Calu3 (cell line): Measurements from ENCODE around the gene GIGYF1. TPM values are rescaled to one million over a fixed set of nuclear protein-coding genes. Genes with fewer than 3 reads are reported as not detected.

Source experiments
- BruUV-seq: library from RNA; stranded (reverse); fragments of 400-500 nt; replicated peaks from 2 replicates; lab custom pipeline; 2021; lab: Mats Ljungman, UMichigan
- CTCF ChIA-PET: fragments of 300-600 bp; sonication (Branson Sonifier 250); formaldehyde crosslinking; loops from one replicate; lab custom pipeline; 2022; ENCODE audit warnings: antibody characterized with exemption; lab: Charles Lee
- DNase-seq: peaks from one replicate; pipeline ENCODE4 v3.0.0; 2022
- H3K27ac Mint-ChIP-seq: one replicate; pipeline ENCODE4 v1.8.0; 2022; ENCODE audit warnings: mixed read lengths; ENCODE audit not compliant: unreplicated experiment
- H3K27me3 Mint-ChIP-seq: one replicate; pipeline ENCODE4 v1.8.0; 2022; ENCODE audit warnings: mixed read lengths; ENCODE audit not compliant: unreplicated experiment
- H3K36me3 Mint-ChIP-seq: one replicate; pipeline ENCODE4 v1.8.0; 2022; ENCODE audit warnings: mild to moderate bottlenecking, moderate library complexity, mixed read lengths; ENCODE audit not compliant: insufficient read depth, unreplicated experiment
- H3K4me1 Mint-ChIP-seq: one replicate; pipeline ENCODE4 v1.8.0; 2022; ENCODE audit warnings: mild to moderate bottlenecking, low read depth, mixed read lengths; ENCODE audit not compliant: unreplicated experiment
- H3K4me3 Mint-ChIP-seq: one replicate; pipeline ENCODE4 v1.8.0; 2022; ENCODE audit warnings: mild to moderate bottlenecking, low read depth, moderate library complexity, mixed read lengths; ENCODE audit not compliant: unreplicated experiment
- H3K9me3 Mint-ChIP-seq: one replicate; pipeline ENCODE4 v1.8.0; 2022; ENCODE audit warnings: low read depth, mixed read lengths; ENCODE audit not compliant: unreplicated experiment
- intact Hi-C: fragments of 100-400 bp; cut with micrococcal nuclease; formaldehyde crosslinking; loops from one replicate; pipeline ENCODE4 v1.10.0; 2022; ENCODE audit not compliant: unreplicated experiment
- total RNA-seq: library from RNA; stranded (reverse); gene quantifications from 2 replicates; pipeline ENCODE4 v1.2.3, GENCODE V29; 2022
- TF ChIP-seq, protein P1 (sequence below): fragments of 200-600 bp; IDR thresholded peaks from one replicate; pipeline ENCODE4 v1.8.0; 2022; ENCODE audit warnings: antibody characterized with exemption; ENCODE audit not compliant: unreplicated experiment

The GIGYF1 gene
- total RNA-seq, 1 experiment from 2014 or later: 30.8 TPM

DNA sequence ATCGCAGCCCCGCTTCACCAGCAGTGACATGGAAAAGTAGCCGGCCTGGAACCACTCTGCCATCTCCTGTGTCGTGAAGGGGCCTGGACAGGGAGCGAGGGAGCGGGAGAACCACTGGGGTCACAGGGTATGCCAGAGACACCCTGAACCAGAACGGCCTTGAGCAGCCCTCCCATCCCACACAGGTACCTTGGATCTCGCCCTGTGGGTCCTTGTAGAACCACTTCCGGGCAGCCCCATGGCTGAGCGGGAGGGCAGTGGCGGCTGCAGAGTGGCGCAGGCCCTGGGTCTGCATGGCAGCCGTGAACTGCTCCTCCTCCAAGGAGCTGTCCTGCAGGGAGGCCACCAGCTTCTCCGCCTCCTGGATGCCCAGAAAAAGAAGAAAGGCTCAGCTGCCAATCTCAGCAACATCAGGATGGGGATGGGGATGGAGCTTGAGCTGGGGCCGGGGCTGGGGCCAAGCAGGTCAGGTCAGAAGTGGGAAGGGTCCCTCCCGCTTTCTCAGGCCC is 9.5 kb downstream of the GIGYF1 start:
- intact Hi-C loops: no loop called here
- BruUV-seq: no TSS peak
- no peaks in the 10 kb centered on the region for H3K4me1 Mint-ChIP-seq
- no peak overlapping the region for H3K27ac Mint-ChIP-seq
- peaks cover 48% of the 10 kb centered on the region for H3K36me3 Mint-ChIP-seq
- CTCF ChIA-PET: interaction anchor here (0.6 kb wide), 1 partner anchor 151 kb away, joined by 5 read pairs; no protein-coding TSS in a partner anchor
- H3K9me3 Mint-ChIP-seq: no peaks in the 10 kb centered on the region
- DNase-seq: no peak
- TF ChIP-seq, protein P1, sequence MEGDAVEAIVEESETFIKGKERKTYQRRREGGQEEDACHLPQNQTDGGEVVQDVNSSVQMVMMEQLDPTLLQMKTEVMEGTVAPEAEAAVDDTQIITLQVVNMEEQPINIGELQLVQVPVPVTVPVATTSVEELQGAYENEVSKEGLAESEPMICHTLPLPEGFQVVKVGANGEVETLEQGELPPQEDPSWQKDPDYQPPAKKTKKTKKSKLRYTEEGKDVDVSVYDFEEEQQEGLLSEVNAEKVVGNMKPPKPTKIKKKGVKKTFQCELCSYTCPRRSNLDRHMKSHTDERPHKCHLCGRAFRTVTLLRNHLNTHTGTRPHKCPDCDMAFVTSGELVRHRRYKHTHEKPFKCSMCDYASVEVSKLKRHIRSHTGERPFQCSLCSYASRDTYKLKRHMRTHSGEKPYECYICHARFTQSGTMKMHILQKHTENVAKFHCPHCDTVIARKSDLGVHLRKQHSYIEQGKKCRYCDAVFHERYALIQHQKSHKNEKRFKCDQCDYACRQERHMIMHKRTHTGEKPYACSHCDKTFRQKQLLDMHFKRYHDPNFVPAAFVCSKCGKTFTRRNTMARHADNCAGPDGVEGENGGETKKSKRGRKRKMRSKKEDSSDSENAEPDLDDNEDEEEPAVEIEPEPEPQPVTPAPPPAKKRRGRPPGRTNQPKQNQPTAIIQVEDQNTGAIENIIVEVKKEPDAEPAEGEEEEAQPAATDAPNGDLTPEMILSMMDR: no peak
- H3K4me3 Mint-ChIP-seq: no peak overlapping the region
- H3K27me3 Mint-ChIP-seq: no peaks in the 10 kb centered on the region

DNA sequence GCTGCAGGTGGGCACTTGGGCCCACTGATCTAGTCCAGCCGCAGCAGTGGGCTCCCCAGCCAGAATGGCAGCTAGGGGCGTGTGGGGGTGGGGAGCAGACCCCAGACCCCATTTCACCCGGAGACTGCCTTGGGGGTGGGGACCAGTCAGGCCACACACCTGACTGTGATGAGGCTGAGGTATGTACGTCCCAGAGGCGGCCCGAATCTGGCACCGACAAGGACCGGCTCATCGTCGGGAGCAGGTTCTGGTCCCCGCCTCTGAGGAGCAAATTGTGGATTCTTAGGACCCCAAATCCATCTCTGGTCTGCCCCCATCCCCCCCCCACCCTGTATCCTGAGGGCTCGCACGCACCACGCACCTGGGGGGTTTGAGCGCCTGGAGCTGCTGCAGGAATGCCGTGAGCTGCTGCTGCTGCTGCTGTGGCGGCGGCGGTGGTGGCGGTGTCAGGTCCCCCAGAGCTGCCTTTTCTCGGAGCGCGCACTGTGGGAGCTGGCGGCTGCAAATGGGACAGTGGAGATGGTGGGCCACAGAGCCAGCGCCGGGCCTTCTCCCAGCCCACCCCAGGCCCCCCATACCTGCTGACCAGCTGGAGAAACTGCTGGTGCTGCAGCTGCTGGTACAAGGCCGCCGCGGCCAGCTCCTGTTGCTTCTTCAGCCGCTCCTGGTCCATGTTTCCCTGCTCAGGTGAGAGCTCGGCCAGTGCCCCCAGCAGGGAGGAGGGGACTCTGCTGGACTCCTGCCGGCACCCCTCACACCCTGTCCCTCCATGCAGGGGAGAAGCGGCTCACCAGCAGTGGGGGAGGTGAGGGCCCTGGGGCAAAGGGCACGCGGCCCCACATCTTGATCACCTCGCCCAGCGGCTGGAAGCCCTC is 10.2 kb downstream of the GIGYF1 start:
- Mint-ChIP-seq H3K4me1 (no peaks in the 10 kb centered on the region), H3K27me3 (no peaks in the 10 kb centered on the region), H3K36me3 (peaks cover 48% of the 10 kb centered on the region), H3K4me3 (no peak overlapping the region), H3K9me3 (no peaks in the 10 kb centered on the region), H3K27ac (no peak overlapping the region)
- CTCF ChIA-PET: interaction anchor here (0.5 kb wide), 1 partner anchor 397 kb away, joined by 3 read pairs; no protein-coding TSS in a partner anchor
- TF ChIP-seq, protein P1: no peak
- no peak for DNase-seq
- intact Hi-C loops: no loop called here
- no TSS peak for BruUV-seq

DNA sequence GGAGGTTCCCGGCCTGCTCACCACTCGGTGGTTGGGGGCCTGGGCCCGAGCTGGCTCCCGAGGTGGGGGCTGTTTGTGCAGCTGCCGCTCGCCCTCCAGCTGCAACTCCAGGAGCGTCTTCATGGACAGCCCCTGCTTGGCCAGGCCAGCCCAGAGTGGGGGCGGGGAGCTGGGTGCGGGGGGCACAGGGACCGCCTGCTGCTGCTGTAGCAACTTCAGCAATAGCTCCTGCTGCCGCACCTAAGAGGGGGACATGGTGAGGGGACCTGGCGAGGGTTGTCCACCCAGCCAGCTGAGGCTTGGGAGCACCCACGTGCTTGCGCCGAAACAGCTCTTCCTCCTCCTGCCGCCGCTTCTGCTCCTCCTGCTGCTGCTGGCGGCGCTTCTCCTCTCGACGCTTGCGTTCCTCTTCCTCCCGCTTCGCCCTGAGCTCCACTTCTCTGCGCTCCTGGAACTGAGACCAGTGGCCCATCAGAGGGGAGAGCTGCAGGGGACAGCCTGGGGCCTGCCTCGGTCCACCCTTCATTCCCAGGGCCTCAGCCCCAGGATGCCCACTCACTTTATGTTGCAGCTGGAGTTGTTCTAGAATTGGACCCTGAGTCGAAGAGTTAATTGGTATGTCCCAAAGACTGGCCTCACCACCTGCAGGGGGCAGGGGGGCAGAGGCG is 10.9 kb downstream of the GIGYF1 start:
- intact Hi-C loops: no loop called here
- CTCF ChIA-PET: interaction anchor here (0.5 kb wide), 1 partner anchor 398 kb away, joined by 3 read pairs; no protein-coding TSS in a partner anchor
- TF ChIP-seq, protein P1: no peak
- Mint-ChIP-seq H3K36me3 (peaks cover 51% of the 10 kb centered on the region), H3K27ac (no peak overlapping the region), H3K4me1 (no peaks in the 10 kb centered on the region), H3K9me3 (no peaks in the 10 kb centered on the region), H3K27me3 (no peaks in the 10 kb centered on the region), H3K4me3 (no peak overlapping the region)
- no TSS peak for BruUV-seq
- no peak for DNase-seq

DNA sequence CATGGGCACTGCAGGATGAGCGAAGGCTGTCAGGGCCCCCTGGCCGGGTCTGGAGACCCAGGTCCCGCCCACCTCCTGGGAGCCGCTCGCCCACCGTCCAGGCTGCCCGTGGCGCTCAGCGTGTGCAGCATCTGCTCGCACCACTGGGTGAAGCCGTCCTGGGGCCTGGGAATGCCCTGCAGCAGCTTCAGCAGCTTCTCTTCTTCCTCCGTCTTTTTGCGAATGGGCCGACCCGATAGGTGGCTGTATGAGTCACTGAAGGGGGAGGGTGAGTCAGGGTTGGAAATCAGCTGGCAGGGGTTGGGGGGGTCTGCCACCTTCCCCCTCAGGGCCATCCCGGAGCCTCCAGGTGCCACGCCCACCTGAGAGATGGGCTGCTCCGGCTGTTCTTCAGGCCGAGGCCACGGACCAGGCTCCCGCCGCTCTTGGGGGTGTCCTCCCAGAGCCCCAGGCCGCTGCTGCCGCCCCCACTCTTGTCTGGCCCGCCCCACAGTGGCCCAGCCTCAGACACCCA is 11.8 kb downstream of the GIGYF1 start:
- Mint-ChIP-seq H3K9me3 (no peaks in the 10 kb centered on the region), H3K4me3 (no peak overlapping the region), H3K4me1 (no peaks in the 10 kb centered on the region), H3K27me3 (no peaks in the 10 kb centered on the region), H3K27ac (no peak overlapping the region), H3K36me3 (peaks cover 57% of the 10 kb centered on the region)
- TF ChIP-seq, protein P1: no peak
- CTCF ChIA-PET: no interaction called here
- no TSS peak for BruUV-seq
- intact Hi-C loops: no loop called here
- no peak for DNase-seq
